Central memory CD8-positive, alpha-beta T cell (primary cell): ENCODE results near the gene ELMO1.
"Not testable (repeated sequence)": the region's sequence is repeated elsewhere in the genome, so short reads cannot be mapped to it uniquely, and the experiment has no call there.

Source experiments
- ATAC-seq: fragments of 150-1000 bp; cut with Tn5 transposase; replicated peaks from 2 replicates; pipeline ENCODE4 v1.10.0; 2022; ENCODE audit warnings: mild to moderate bottlenecking, moderate FRiP score, moderate number of reproducible peaks; ENCODE audit not compliant: poor library complexity, severe bottlenecking; ENCODE audit errors: extremely low read depth
- DNase-seq, 2 donors: peaks; one replicate each; pipeline ENCODE4 v3.0.0; 2021; ENCODE audit warnings: low spot score in 2 of 2
- H3K27ac Mint-ChIP-seq: one replicate; pipeline ENCODE4 v1.8.0; 2022; ENCODE audit warnings: low read depth, mild to moderate bottlenecking, moderate library complexity, mixed read lengths
- H3K27me3 Mint-ChIP-seq: one replicate; pipeline ENCODE4 v1.8.0; 2022; ENCODE audit warnings: mixed read lengths
- H3K36me3 Mint-ChIP-seq: one replicate; pipeline ENCODE4 v1.8.0; 2022; ENCODE audit warnings: mild to moderate bottlenecking, moderate library complexity, mixed read lengths; ENCODE audit not compliant: insufficient read depth
- H3K4me1 Mint-ChIP-seq: one replicate; pipeline ENCODE4 v1.8.0; 2022; ENCODE audit warnings: mixed read lengths
- H3K4me3 Mint-ChIP-seq: one replicate; pipeline ENCODE4 v1.8.0; 2022; ENCODE audit warnings: mild to moderate bottlenecking, moderate library complexity, mixed read lengths
- H3K9me3 Mint-ChIP-seq: one replicate; pipeline ENCODE4 v1.8.0; 2022; ENCODE audit warnings: mixed read lengths

ELMO1 gene

GRCh38 chr7:37162106-37162505 lies 286.6 kb downstream of the ELMO1 start:
- H3K4me3 Mint-ChIP-seq, result no peak overlapping the region
- H3K36me3 Mint-ChIP-seq, result peaks cover 7% of the 10 kb centered on the region
- no peak overlapping the region for H3K27ac Mint-ChIP-seq
- H3K9me3 Mint-ChIP-seq, result no peaks in the 10 kb centered on the region
- ATAC-seq (no peak), DNase-seq (no peak)
- no peaks in the 10 kb centered on the region for H3K27me3 Mint-ChIP-seq
- no peaks in the 10 kb centered on the region for H3K4me1 Mint-ChIP-seq

DNA sequence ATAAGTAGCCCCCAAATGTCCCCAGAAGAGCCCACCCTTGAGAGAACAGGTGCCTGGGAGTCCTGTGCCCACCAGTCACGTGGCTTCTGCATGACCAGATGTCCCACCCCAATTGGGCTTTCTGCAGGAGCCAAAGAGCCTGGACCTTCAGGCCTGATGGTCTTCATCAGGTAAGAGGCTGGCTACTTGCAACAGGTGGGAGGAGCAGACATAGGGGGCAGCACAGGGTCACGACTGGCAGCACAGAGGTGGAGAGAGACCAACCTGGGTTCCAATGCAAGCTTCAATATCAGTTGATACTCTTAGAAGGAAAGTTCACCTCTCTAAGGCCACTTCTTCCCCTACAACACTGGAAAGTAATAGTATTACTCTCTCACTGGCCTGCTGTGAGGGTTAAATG lies 288.0 kb downstream of the ELMO1 start:
- H3K27ac Mint-ChIP-seq, result no peak overlapping the region

GRCh38 chr7:37153376-37153775 lies 295.3 kb downstream of the ELMO1 start:
- Mint-ChIP-seq H3K9me3 (peaks cover 6% of the 10 kb centered on the region), H3K4me1 (peaks cover 20% of the 10 kb centered on the region), H3K27ac (no peak overlapping the region), H3K4me3 (no peak overlapping the region), H3K27me3 (no peaks in the 10 kb centered on the region), H3K36me3 (peaks cover 2% of the 10 kb centered on the region)
- no peak for ATAC-seq
- no peak for DNase-seq

More for the DNA sequence above, 288.0 kb downstream of the ELMO1 start:
- Mint-ChIP-seq H3K4me3 (no peak overlapping the region), H3K4me1 (peaks cover 2% of the 10 kb centered on the region), H3K27me3 (no peaks in the 10 kb centered on the region), H3K9me3 (no peaks in the 10 kb centered on the region), H3K36me3 (peaks cover 7% of the 10 kb centered on the region)
- ATAC-seq (no peak), DNase-seq (no peak)

DNA sequence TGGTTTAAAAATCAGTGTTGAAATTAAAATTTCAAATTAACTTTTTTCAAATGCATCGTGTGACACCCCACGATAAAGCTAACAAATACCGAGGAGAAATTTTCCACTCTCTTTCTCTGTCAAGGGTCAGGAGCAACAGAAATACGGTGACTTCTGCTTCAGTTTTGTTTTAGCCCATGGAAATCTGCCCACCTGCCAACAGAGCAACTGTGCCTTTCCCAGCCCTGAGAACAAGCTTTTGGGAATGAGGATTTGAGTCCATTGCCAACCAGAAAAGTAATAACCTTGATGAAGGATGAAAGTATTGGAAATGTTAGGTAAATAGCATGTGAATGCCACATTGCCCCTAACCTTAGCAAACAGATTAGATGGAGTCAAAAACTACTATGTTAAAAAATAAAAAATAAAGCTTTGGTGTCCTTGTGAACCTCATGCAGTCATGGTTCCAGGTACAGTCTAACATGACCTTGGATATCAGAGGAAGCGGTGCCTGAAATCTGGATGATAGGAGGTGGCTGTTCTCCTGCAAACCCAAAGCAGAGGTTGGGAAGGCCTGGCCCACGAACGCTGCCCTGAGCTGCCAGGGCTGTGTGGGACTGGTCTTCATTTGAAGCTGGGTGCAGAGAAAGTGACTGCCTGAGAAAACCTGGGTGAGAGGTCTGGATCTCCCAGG lies 296.8 kb downstream of the ELMO1 start:
- H3K27me3 Mint-ChIP-seq, result no peaks in the 10 kb centered on the region
- ATAC-seq (no peak), DNase-seq (no peak)
- peaks cover 6% of the 10 kb centered on the region for H3K9me3 Mint-ChIP-seq
- peak overlapping the region; percentile 0 for H3K27ac Mint-ChIP-seq
- no peak overlapping the region for H3K4me3 Mint-ChIP-seq
- H3K4me1 Mint-ChIP-seq, result peaks cover 28% of the 10 kb centered on the region
- H3K36me3 Mint-ChIP-seq, result peaks cover 5% of the 10 kb centered on the region

DNA sequence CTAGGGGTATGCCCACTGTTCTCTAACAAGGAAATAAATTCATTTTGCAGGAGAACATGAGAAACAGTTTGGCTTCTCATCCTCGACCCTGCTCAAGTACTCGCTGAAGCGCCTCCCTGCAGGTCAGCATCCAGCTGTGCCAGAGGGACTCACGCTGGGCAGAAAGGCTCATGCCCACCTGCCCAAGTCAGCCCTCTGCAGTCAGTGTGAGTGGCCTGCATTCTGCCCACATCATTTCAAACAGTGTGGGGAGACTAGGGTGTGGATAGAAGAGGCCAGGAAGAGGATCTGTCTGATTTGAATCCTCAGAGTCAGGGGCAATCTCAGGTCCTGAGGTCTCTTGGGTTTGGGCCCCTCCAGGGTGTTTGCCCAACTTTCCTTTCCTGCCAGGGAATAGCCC lies 297.8 kb downstream of the ELMO1 start:
- Mint-ChIP-seq H3K4me1 (peaks cover 28% of the 10 kb centered on the region), H3K27ac (no peak overlapping the region), H3K27me3 (no peaks in the 10 kb centered on the region), H3K4me3 (no peak overlapping the region), H3K9me3 (peaks cover 6% of the 10 kb centered on the region), H3K36me3 (peaks cover 5% of the 10 kb centered on the region)
- no peak for DNase-seq
- ATAC-seq, result no peak

- Mint-ChIP-seq H3K27ac (no peak overlapping the region), H3K9me3 (peaks cover 2% of the 10 kb centered on the region), H3K4me3 (no peak overlapping the region), H3K27me3 (no peaks in the 10 kb centered on the region), H3K4me1 (peaks cover 22% of the 10 kb centered on the region), H3K36me3 (peaks cover 7% of the 10 kb centered on the region)
- ATAC-seq (no peak), DNase-seq (no peak)
Measured at GRCh38 chr7:37150180-37150579, 298.5 kb downstream of the ELMO1 start.

DNA sequence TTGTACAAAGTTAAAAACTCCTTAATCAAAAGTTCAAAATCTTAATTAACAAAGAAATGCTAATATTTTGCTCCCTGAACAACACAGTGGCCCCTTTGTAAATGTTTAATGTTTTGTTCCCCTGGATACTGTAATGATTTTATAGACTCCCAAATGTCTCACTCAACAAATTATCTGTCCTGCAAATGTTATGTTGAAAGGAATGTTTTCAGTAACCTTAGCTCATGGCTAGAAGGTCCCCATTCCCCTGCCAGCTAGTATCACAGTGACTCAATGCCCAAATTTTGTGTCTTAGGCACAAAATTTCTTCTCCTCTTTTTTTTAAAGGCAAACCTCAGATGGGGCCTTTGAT lies 298.9 kb downstream of the ELMO1 start:
- H3K4me3 Mint-ChIP-seq, result no peak overlapping the region
- no peaks in the 10 kb centered on the region for H3K9me3 Mint-ChIP-seq
- H3K36me3 Mint-ChIP-seq, result peaks cover 7% of the 10 kb centered on the region
- H3K27ac Mint-ChIP-seq, result no peak overlapping the region
- no peak for ATAC-seq
- H3K27me3 Mint-ChIP-seq, result no peaks in the 10 kb centered on the region
- no peak for DNase-seq
- peaks cover 20% of the 10 kb centered on the region for H3K4me1 Mint-ChIP-seq

DNA sequence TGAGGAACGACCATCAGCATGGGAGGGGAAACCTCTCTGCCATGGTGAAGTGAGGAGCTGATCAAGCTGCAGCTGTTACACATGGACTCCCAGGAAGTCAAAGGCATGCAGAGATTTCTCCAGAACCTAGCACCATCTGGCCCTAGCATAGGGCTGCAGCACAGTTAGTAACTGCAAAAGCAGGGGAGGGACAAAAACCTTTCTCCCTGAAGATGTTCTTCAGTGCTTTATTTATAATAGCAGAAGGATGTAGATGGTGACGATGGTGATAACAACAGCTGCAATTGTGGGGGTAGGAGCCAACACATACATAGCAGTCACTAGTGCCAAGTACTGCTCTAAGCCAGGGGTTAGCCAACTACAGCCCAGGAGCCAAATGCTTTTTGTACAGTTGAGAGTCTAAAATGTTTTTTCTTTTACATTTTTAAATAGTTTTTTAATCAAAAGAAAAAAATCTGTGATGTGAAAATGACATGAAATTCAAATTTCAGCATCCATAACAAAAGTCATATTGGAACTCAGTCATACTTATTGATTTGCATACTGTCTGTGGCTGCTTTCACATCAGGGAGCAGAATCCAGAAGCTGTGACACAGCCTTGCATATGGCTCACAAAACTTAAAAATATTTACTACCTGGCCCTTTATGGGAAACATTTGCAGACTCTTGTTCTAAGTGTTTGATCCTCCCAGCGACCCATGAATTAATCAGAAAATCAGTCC lies 299.5 kb downstream of the ELMO1 start:
- ATAC-seq (no peak), DNase-seq (no peak)
- Mint-ChIP-seq H3K36me3 (peaks cover 7% of the 10 kb centered on the region), H3K27me3 (no peaks in the 10 kb centered on the region), H3K27ac (no peak overlapping the region), H3K9me3 (no peaks in the 10 kb centered on the region), H3K4me1 (peaks cover 16% of the 10 kb centered on the region), H3K4me3 (no peak overlapping the region)

DNA sequence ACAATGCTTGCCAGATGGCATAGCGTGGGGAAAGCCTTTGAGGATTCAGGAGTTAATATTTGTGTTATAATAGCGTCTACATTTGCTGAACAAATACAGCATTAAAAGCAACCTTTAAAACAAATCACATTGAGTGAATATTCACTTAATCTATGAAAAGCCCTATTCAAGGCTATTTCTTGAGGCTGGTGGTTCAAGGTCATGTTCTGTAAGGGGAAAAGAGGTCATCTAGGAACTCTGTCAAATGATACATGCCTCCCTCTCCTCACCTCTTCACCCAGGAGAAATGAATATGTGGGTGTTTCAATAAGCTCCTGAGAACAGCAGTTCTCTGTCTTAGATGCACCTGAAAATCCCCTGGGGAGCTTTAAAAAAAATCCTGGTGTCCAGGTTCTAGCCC lies 303.0 kb downstream of the ELMO1 start:
- Mint-ChIP-seq H3K4me1 (peaks cover 14% of the 10 kb centered on the region), H3K36me3 (peaks cover 5% of the 10 kb centered on the region), H3K27me3 (no peaks in the 10 kb centered on the region), H3K9me3 (no peaks in the 10 kb centered on the region), H3K27ac (no peak overlapping the region), H3K4me3 (no peak overlapping the region)
- DNase-seq (no peak), ATAC-seq (no peak)

- Mint-ChIP-seq H3K4me1 (peaks cover 14% of the 10 kb centered on the region), H3K9me3 (no peaks in the 10 kb centered on the region), H3K36me3 (peaks cover 9% of the 10 kb centered on the region), H3K27ac (no peak overlapping the region), H3K27me3 (no peaks in the 10 kb centered on the region), H3K4me3 (no peak overlapping the region)
- ATAC-seq, result no peak
- no peak for DNase-seq
Measured at GRCh38 chr7:37144423-37144822, 304.2 kb downstream of the ELMO1 start.

GRCh38 chr7:37142958-37143357 lies 305.7 kb downstream of the ELMO1 start:
- ATAC-seq, result no peak
- DNase-seq, result no peak
- H3K9me3 Mint-ChIP-seq, result no peaks in the 10 kb centered on the region
- no peak overlapping the region for H3K27ac Mint-ChIP-seq
- peaks cover 9% of the 10 kb centered on the region for H3K36me3 Mint-ChIP-seq
- H3K4me1 Mint-ChIP-seq, result peaks cover 20% of the 10 kb centered on the region
- no peaks in the 10 kb centered on the region for H3K27me3 Mint-ChIP-seq
- no peak overlapping the region for H3K4me3 Mint-ChIP-seq

DNA sequence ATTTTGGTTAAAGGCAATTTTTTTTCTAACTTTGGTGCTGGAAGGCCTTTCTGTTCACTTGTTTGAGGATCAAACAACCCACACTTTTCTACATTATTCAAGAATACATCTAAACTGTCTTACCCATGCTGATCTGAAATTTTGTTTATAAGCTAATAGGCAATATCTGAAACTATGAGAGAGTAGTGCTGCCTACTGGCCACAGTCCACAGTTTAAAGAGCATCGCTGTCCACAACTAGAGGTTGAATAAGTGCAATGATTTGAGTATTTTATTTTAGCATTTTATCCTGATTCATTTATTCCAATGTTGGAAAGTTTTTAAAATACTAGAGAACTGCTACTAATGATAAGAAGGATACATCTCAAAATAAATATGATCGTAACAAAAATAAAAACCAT lies 306.9 kb downstream of the ELMO1 start:
- peaks cover 15% of the 10 kb centered on the region for H3K4me1 Mint-ChIP-seq
- H3K36me3 Mint-ChIP-seq, result peaks cover 6% of the 10 kb centered on the region
- ATAC-seq (no peak), DNase-seq (no peak)
- H3K27me3 Mint-ChIP-seq, result no peaks in the 10 kb centered on the region
- H3K9me3 Mint-ChIP-seq, result no peaks in the 10 kb centered on the region
- no peak overlapping the region for H3K27ac Mint-ChIP-seq
- H3K4me3 Mint-ChIP-seq, result no peak overlapping the region

- H3K4me1 Mint-ChIP-seq, result peaks cover 33% of the 10 kb centered on the region
- DNase-seq, result not testable (repeated sequence)
- H3K36me3 Mint-ChIP-seq, result peaks cover 13% of the 10 kb centered on the region
Measured at GRCh38 chr7:37133902-37134301, 314.8 kb downstream of the ELMO1 start.

More at GRCh38 chr7:37133902-37134301, 314.8 kb downstream of the ELMO1 start:
- H3K9me3 Mint-ChIP-seq, H3K4me3 Mint-ChIP-seq, H3K27ac Mint-ChIP-seq, H3K27me3 Mint-ChIP-seq, ATAC-seq: not testable (repeated sequence)
